ENCODE measurements around the gene PCNX1. TPM values are rescaled to one million over a fixed set of nuclear protein-coding genes. Genes with fewer than 3 reads are reported as not detected.

Gene PCNX1
- polyA plus RNA-seq, 1 experiment = 33.2 TPM

- Histone ChIP-seq H3K4me3 (ENCODE audit: low read depth, low read length) (no peak overlapping the region), H3K36me3 (ENCODE audit: control insufficient read depth, insufficient read depth, low read length) (no peaks in the 10 kb centered on the region), H3K27me3 (ENCODE audit: control insufficient read depth, insufficient read depth, low read length) (no peaks in the 10 kb centered on the region)
- POLR2A ChIA-PET = no interaction called here
- no peak for TF ChIP-seq CTCF (IDR thresholded peaks at IDR 0.05; ENCODE audit: insufficient read depth, low read depth, low read length)
- CTCF ChIA-PET = no interaction called here
- no peak for DNase-seq (ENCODE audit: low read depth)
These were observed 25.6 kb upstream of the PCNX1 start for GRCh38 chr14:70881549-70882177.

- no peak overlapping the region for H3K4me3 ChIP-seq (ENCODE audit: low read depth, low read length)
- DNase-seq (ENCODE audit: low read depth) = no peak
- no peaks in the 10 kb centered on the region for H3K27me3 ChIP-seq (ENCODE audit: control insufficient read depth, insufficient read depth, low read length)
- no peaks in the 10 kb centered on the region for H3K36me3 ChIP-seq (ENCODE audit: control insufficient read depth, insufficient read depth, low read length)
- TF ChIP-seq CTCF (IDR thresholded peaks at IDR 0.05; ENCODE audit: insufficient read depth, low read depth, low read length) = no peak
- POLR2A ChIA-PET = no interaction called here
- CTCF ChIA-PET = interaction anchor here (0.7 to 0.8 kb wide), 2 partner anchors 63 to 73 kb away, joined by 3 read pairs; no protein-coding TSS in a partner anchor
These were observed 24.3 kb upstream of the PCNX1 start for GRCh38 chr14:70882776-70883492.

- POLR2A ChIA-PET = no interaction called here
- TF ChIP-seq CTCF (IDR thresholded peaks at IDR 0.05; ENCODE audit: insufficient read depth, low read depth, low read length) = no peak
- H3K4me3 ChIP-seq (ENCODE audit: low read depth, low read length) = no peak overlapping the region
- DNase-seq (ENCODE audit: low read depth) = no peak
- CTCF ChIA-PET = interaction anchor here (0.5 to 3.9 kb wide), 4 partner anchors 13 to 64 kb away, joined by 3 to 12 read pairs (median 4); partner anchors contain the start of gene PCNX1
- H3K27me3 ChIP-seq (ENCODE audit: control insufficient read depth, insufficient read depth, low read length) = no peaks in the 10 kb centered on the region
- H3K36me3 ChIP-seq (ENCODE audit: control insufficient read depth, insufficient read depth, low read length) = no peaks in the 10 kb centered on the region
These were observed 22.5 kb upstream of the PCNX1 start for GRCh38 chr14:70884595-70885342.

- CTCF ChIA-PET = interaction anchor here (0.8 to 3.9 kb wide), 2 partner anchors 20 to 21 kb away, joined by 3 to 12 read pairs; partner anchors contain the start of gene PCNX1
- TF ChIP-seq CTCF (IDR thresholded peaks at IDR 0.05; ENCODE audit: insufficient read depth, low read depth, low read length) = no peak
- no peaks in the 10 kb centered on the region for H3K27me3 ChIP-seq (ENCODE audit: control insufficient read depth, insufficient read depth, low read length)
- POLR2A ChIA-PET = no interaction called here
- no peaks in the 10 kb centered on the region for H3K36me3 ChIP-seq (ENCODE audit: control insufficient read depth, insufficient read depth, low read length)
- H3K4me3 ChIP-seq (ENCODE audit: low read depth, low read length) = no peak overlapping the region
- no peak for DNase-seq (ENCODE audit: low read depth)
These were observed 21.8 kb upstream of the PCNX1 start for GRCh38 chr14:70885343-70886022.
